ENCODE data around the gene COBLL1.

Gene COBLL1

GRCh38 chr2:164794432-164795231 is 47.0 kb downstream of the COBLL1 start:
- H3K4me3 ChIP-seq = no peak overlapping the region
- H3K27ac ChIP-seq = peak overlapping the region in 7 of 21 experiments; percentile 1 to 66 (median 28)

DNA sequence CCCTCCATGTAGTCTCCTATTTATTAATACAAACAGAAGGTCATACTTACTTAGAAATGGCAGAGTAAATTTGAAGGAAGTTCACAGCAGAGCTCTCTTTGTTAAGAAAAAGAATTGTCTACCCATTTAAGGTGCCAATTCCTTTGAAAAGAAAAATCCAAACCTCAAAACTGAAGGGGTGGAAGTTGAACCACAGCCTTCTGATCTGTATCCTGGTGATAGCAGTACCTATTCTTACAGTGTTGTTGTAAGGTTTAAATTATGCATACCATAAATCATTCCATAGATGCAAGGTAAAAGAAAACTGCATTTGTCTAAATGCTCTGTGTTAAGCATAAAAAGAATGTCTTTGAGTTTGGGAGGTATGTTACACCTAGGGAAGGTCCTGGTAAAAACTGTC is 47.6 kb downstream of the COBLL1 start:
- H3K27ac ChIP-seq = peak overlapping the region in 7 of 21 experiments; percentile 1 to 66 (median 28)

DNA sequence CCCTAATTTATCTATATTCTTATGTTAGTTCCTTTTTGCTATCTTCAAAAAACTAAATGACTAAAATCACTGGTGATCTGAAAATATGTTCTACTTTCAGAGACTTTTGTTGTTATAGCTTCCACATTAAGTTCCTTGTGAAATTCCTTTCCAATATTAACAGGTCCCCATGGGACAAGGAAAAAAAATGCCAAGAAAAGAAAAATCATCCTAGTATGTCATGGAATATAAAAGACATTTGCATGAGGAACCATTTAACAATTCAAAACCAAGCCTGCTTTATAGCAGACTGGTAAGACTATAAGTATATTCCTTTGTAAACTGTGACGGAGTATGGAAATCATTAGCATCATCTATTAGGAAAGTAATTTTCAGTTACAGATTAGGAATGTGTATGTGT is 48.1 kb downstream of the COBLL1 start:
- H3K4me3 ChIP-seq = no peak overlapping the region
- H3K27ac ChIP-seq = peak overlapping the region in 4 of 21 experiments; percentile 26 to 66 (median 54)

More for the DNA sequence above, 47.6 kb downstream of the COBLL1 start:
- H3K4me3 ChIP-seq = no peak overlapping the region

GRCh38 chr2:164792316-164793170 is 49.1 kb downstream of the COBLL1 start:
- peak overlapping the region in 4 of 21 experiments; percentile 10 to 66 (median 33) for H3K27ac ChIP-seq
- H3K4me3 ChIP-seq = no peak overlapping the region

DNA sequence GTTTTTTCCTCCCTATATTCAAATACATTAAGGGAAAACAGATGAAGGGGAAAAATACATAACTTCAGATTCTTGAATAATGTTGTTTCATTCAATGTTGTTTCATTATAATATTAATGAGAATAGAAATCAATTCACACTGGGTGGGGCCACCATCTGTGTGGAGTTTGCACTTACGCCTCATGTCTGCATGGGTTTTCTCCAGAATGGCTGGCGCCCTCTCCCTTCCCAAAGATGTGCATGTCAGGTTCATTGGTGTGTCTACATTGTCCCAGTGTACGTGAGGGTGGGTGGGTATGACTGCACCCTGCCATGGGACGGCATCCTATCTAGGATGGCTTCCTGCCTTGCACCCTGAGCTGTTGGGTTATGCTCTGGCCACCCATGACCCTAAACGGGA is 51.7 kb downstream of the COBLL1 start:
- no peak overlapping the region for H3K4me3 ChIP-seq
- H3K27ac ChIP-seq = no peak overlapping the region

- Histone ChIP-seq H3K27ac (peak overlapping the region in 4 of 21 experiments; percentile 78 to 89 (median 83)), H3K4me3 (no peak overlapping the region)
Observed at GRCh38 chr2:164786787-164787186, 54.8 kb downstream of the COBLL1 start.

- Histone ChIP-seq H3K27ac (peak overlapping the region in 14 of 21 experiments; percentile 8 to 89 (median 59)), H3K4me3 (no peak overlapping the region)
Observed at GRCh38 chr2:164785457-164785856, 56.2 kb downstream of the COBLL1 start.

DNA sequence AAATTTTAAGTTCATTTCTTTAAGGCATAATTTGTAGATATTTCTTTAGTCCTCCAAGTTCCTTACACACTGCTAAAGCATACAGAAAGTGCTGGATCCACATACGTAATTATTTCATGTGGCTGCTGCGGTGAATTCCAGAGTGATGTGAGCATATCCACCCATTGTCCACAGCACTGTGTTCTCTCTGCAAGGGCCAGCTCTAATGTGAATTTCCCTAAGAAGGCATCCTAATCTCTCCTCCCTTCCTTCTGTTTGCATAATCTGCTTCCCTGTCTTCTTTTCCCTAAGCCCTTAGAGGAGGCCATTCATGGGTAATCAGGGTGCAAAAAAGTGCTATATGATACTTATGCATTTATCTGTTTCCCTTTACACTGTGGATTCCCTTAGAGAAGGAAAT is 57.2 kb downstream of the COBLL1 start:
- H3K27ac ChIP-seq = peak overlapping the region in 9 of 21 experiments; percentile 8 to 89 (median 78)
- H3K4me3 ChIP-seq = no peak overlapping the region

- peak overlapping the region in 5 of 21 experiments; percentile 27 to 89 (median 64) for H3K27ac ChIP-seq
Observed at GRCh38 chr2:164782323-164782722, 59.3 kb downstream of the COBLL1 start.

DNA sequence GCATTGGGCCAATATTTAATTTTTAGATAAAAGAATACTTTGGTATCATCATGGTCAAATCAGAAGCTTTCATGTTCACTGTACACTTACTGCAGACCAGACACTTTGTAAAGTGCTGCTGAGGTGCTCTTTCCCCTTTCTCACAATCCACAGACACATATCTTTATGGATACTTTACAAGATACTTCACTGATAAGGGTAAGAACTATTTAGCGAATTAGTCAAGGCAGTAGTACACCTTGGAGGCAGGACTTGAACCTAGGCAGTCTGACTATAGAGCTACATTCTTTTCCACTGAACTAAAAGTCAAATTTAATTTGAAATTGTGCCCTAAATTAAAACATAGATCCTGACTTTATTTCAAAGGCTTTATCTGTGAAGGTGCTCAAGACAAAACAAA is 60.2 kb downstream of the COBLL1 start:
- Histone ChIP-seq H3K27ac (peak overlapping the region in 9 of 21 experiments; percentile 8 to 89 (median 29)), H3K4me3 (no peak overlapping the region)

More at GRCh38 chr2:164782323-164782722, 59.3 kb downstream of the COBLL1 start:
- no peak overlapping the region for H3K4me3 ChIP-seq

DNA sequence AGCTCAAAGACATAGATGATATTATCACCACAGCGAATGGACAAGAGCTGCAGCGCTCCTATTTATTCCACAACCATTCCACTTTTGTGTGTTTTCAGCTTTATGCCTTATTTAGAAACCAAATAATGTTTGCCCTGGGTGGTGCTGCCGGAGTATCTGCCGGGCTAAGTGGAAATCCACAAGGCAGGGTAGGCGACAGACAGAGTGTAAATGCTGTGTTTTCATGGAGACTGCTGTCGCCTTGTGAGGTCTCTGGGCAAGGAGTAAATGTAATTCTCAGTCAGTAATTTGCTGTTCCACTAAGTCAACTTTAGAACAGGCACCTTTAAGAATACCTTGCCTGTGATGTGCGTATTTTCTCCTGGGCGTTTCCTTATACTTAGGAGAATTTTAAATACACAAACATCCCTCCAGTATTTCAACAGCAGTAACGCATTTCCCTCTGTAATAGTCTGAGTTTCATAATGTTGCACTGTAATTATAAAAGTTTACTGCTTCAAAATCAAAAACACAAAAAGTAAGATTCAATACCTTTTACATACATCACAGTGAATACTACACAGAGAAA is 60.9 kb downstream of the COBLL1 start:
- peak overlapping the region in 3 of 21 experiments; percentile 29 to 57 (median 52) for H3K27ac ChIP-seq

GRCh38 chr2:164779383-164780057 is 62.1 kb downstream of the COBLL1 start:
- H3K4me3 ChIP-seq = no peak overlapping the region
- peak overlapping the region in 4 of 21 experiments; percentile 3 to 37 (median 22) for H3K27ac ChIP-seq

More for the DNA sequence above, 60.9 kb downstream of the COBLL1 start:
- no peak overlapping the region for H3K4me3 ChIP-seq

GRCh38 chr2:164778723-164779122 is 62.9 kb downstream of the COBLL1 start:
- Histone ChIP-seq H3K4me3 (no peak overlapping the region), H3K27ac (peak overlapping the region in 1 of 21 experiments; percentile 37)

DNA sequence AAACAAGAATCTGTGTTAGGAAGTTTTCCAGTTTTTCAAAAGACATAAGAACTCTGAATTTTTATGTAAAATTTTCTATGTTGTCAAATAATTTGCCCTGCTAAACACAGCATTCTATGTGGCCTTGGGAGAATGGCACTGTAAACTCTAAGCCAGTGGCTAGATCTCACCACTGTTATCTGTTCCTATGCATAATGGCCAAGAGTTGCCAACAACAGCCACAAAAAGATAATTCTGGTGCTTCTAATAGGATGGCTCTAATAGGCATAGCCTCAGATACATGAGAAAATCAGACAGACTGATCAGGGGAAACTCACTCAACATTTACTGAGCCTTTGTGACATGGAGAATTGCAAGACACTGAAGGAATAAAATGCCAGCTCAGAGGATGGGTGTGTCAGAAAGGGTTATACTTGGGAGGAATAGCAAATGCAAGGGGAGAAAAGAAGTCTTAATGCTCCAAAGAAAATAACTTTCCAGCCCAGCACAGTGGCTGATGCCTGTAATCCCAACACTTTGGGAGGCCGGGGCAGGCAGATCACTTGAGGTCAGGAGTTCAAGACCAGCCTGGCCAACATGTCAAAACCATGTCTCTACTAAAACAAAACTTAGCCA is 63.7 kb downstream of the COBLL1 start:
- Histone ChIP-seq H3K4me3 (no peak overlapping the region), H3K27ac (no peak overlapping the region)

- Histone ChIP-seq H3K27ac (no peak overlapping the region), H3K4me3 (no peak overlapping the region)
Observed at GRCh38 chr2:164773635-164774034, 68.0 kb downstream of the COBLL1 start.

DNA sequence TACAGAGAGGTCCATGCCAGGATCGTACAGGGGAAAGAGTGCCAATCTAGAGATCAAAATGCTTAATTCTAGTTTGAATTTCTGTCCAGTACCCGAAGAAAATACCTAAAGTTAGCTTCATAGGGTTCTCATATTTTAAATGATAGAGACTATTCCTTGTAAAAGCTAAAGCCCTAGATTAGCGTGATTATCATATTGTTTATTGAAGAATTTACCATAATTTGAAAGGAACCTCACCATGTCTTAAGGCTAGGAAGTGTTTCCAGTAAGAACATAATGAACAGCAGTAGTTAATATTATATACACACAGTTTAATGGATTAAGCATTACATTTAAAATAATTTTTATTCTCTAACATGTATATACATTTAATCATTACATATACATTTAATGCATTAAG is 68.5 kb downstream of the COBLL1 start:
- H3K27ac ChIP-seq = no peak overlapping the region

DNA sequence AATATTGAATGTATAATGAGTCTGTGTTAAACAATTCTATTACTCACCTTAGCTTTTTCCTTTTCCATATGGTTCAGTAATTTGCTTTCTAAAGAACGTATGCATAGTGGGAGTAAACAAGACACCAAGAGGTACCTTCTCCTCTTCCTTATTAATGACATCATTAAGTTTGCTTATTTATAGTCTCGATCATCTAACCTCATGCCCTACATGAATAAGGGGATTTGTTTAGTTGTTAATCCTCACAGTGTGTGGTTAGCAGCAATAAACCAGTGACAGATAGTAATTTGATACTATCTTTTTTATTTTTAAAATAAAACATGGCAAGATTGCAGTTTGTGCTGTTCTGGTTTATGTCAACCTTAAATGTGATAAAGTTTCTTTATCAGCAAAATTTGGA is 69.7 kb downstream of the COBLL1 start:
- Histone ChIP-seq H3K27ac (no peak overlapping the region), H3K4me3 (no peak overlapping the region)

More for the DNA sequence above, 68.5 kb downstream of the COBLL1 start:
- H3K4me3 ChIP-seq = no peak overlapping the region

GRCh38 chr2:164770421-164770916 is 71.2 kb downstream of the COBLL1 start:
- no peak overlapping the region for H3K27ac ChIP-seq

GRCh38 chr2:164766954-164767320 is 74.7 kb downstream of the COBLL1 start:
- no peak overlapping the region for H3K4me3 ChIP-seq
- H3K27ac ChIP-seq = no peak overlapping the region

More at GRCh38 chr2:164770421-164770916, 71.2 kb downstream of the COBLL1 start:
- no peak overlapping the region for H3K4me3 ChIP-seq
